NB4 (cell line): ENCODE measurements around the gene OSBP2.

Experiments used
- DNase-seq: peaks from one replicate; pipeline ENCODE4 v3.0.0; 2010; ENCODE audit warnings: low read depth
- H3K4me3 ChIP-seq: one replicate; pipeline ENCODE4 v1.5.1; 2011; ENCODE audit warnings: mild to moderate bottlenecking, low read depth, low read length, moderate library complexity
- CTCF ChIP-seq: IDR thresholded peaks from one replicate; pipeline ENCODE4 v1.5.1; 2012; ENCODE audit warnings: low read depth, low read length
- MAX ChIP-seq: IDR thresholded peaks from 2 replicates; pipeline ENCODE4 v1.6.1; 2011; ENCODE audit warnings: low read depth, low read length
- MYC ChIP-seq: IDR thresholded peaks from 2 replicates; pipeline ENCODE4 v1.6.1; 2011; ENCODE audit warnings: low read depth, low read length
- POLR2A ChIP-seq: IDR thresholded peaks from 2 replicates; pipeline ENCODE4 v1.6.1; 2011; ENCODE audit warnings: mild to moderate bottlenecking; ENCODE audit not compliant: insufficient read length; ENCODE audit errors: extremely low read depth

The OSBP2 gene

GRCh38 chr22:30955153-30955552 is 260.5 kb downstream of the OSBP2 start:
- no peak for TF ChIP-seq CTCF
- TF ChIP-seq POLR2A = no peak
- no peak for TF ChIP-seq MYC
- TF ChIP-seq MAX = no peak
- H3K4me3 ChIP-seq = no peak overlapping the region
- no peak for DNase-seq
